HG03045 (cell line): ENCODE measurements around the gene HAPLN3.

ENCODE experiments used
- ATAC-seq: cut with Tn5 transposase; IDR thresholded peaks from one replicate; pipeline ENCODE4 v1.9.1; 2021; ENCODE audit warnings: mild to moderate bottlenecking, moderate library complexity; ENCODE audit not compliant: unreplicated experiment

HAPLN3 gene

DNA sequence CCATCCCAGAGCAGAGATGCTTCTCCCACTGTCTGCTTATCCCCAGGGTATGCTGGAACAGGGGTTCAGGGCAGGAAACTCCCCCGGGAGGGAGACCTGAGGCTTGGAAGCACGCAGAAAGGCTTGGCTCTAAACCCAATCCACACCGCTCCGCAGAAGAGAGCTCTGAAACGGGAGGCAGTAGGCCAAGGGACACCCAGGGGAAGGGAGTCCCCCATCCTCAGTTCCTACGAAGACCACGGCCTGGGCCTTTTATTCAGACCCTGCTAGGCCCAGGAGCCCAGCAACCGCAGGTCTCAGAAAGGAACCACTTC lies 1.8 kb upstream of the HAPLN3 start:
- no peak for ATAC-seq

DNA sequence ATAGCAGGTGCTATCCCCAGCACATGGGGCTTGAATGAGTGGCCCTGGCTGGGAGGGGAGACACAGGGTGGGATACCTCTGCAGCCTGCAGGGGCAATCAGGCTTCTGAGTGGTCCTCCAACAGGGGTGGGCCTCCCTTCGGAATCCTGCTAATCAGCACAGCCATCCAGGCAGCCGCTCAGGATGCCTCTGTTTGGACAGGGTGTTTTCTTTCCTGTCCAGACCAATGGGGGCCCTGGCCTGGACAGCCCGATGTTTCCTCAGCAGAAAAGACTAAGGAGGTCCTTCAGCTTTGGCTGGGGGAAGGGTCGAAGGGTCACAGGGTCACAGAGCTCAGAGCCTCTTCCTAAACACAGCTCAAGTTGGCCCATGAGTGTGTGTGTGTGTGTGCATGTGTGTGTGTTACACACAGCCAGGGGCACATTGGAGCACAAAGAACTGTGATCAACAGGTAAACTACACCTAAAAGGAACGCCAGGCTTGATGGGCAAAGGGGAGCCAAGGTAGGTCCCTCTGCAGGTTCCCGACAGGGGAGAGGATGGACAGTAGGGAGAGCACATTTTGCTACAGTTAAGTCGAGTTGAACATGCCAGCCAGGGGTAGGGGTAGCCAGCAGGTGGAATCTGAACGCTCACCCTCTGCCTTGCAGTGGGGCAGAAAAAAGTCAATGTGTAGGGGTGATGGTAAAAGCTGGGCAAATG lies 1.1 kb upstream of the HAPLN3 start:
- ATAC-seq = no peak

DNA sequence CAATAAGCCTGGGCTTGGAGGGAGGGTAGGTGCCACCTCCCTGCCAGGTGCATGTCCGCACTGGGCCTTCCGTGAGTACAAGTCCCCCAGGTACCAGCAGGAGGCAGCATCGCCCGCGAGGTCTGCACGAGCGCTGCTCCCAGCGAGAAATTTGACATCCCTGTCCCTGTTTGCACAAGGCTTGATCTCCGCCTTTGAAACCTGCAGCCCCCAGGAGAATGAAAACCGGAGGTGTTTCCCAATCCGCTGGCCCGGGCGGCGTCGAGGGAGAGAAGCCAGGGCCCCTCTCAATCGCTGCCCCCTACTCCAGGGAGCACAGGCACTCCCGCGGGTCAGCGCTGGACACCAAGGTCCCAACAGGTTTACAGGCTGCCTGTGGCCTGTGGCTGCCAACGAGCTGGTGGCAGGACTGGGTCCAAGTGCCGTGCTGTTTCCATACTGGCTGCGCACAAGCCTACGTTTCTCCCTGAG lies 961 bp downstream of the HAPLN3 start:
- ATAC-seq = peak; percentile 35

DNA sequence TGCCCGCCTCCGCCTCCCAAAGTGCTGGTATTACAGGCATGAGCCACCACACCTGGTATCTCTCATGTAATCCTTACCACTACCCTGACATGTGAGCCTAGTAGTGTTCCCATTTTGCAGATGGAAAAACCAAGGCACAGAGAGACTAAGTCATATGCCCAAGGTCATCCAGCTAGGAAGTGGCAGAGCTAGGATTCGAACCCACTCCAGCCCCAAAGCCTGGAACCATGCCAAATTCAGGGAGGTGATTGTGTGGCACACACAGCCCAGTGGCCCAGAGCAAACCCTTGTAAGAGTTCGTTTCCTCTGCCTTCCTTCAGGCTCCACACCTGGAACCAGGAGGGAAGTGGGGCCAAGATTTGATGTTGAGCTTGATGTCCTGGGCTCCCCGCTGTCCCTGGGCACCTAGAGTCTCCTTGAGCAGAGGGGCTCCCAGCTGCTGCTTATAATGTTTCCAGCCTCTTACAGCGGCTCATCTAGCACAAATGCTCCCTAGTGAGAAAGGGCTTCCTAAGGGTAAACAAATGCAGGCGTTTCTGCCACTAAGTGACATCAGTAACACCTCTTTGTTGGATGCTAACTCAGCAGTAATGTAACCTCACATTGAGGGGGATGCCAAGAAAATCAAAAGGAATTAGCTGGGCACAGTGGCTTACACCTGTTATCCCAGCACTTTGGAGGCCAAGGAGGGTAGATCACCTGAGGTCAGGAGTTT lies 3.6 kb downstream of the HAPLN3 start:
- no peak for ATAC-seq

DNA sequence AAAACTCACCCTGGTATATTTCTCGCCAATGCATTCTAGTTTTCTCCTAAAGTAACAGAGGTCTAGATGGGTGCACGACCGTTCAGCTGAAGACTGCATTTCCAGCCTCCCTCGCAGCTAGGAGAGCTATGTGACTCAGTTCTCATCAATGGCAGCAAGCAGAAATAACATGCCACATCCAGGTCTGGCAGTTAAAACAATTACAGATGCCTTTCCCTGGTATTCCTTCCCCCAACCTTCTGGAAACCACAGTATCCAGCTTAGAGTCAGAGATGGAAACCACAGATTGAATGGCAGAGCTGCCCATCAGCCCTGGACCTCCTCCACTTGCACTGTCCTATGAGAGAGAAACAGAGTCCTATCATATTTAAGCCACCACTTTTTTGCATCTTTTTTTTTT lies 4.8 kb downstream of the HAPLN3 start:
- no peak for ATAC-seq

DNA sequence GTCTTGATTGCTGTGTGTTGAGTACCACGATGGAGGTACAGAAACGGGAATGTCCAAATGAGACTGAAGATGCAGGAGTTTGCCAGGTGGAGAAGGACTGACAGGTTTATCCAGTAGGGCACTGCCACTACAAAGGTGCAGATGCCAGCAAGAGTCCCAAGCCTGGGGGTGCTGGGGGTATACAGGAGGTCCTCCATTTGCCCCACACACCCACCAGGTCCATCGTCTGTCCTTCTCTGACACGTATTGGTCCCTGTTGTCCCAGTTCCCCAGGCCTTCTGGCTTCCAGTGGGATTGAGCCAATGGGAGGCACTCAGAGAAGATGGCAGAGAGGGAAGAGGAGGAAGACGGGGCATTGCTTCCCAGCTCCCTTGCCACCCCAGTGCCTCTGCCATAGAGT lies 6.6 kb downstream of the HAPLN3 start:
- ATAC-seq = no peak

DNA sequence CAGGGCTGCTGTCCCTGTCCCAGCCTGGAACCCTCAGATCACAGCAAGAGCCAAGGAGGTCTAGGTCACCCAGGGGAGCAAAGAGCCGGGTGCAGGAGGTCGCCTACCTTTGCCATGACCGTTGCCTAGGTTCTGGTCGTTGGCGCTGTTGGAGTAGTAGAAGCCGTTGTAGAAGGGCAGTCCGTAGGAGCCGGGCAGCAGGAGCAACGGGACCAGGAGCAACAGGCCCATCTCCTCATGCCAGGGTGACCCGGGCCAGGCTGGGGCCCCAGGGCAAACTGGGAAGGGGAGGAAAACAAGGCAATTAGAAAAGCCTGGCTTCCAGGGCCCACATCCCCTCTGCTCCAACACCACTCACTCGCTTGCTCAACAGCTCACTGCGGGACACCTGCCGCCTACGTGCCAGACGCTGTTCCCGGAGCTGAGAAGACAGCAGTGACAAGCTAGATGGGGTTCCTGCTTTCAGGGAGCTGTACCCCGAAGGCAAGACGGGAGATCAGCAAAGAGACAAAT lies 8.2 kb downstream of the HAPLN3 start:
- no peak for ATAC-seq

DNA sequence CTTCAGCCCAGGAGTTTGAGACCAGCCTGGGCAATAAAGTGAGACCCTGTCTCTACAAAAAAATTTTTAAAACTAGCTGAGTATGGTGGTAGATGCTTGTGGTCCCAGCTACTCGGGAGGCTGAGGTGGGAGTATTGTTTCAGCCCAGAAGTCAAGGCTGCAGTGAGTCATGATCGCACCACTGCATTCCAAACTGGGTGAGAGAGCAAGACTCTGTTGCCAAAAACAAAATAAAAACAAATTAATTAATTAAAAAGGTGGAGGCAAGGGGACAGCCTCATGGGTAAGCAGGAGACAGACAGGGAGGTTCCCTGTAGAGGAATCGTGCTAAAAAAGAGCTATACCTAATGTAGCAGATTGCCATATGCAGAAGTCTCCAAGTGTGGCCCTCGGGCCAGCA lies 12.6 kb downstream of the HAPLN3 start:
- no peak for ATAC-seq

DNA sequence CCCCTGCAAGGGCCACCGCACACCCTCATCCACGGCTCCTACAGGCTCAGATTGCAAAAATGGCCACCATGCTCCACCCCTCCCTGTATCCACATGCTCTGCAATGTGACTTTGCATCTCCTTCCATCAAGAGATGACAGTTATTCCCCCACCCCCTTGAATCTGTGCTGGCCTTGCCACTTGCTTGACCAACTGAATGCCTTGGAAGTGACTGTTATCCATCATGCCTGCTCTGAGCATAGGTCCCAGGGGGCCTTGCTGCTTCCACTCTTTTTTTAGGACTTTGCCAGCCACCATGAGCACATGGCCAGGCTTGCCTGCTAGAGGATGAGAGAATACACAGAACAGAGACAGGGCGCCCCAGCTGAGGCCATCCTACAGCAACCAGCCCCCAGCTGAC lies 13.6 kb downstream of the HAPLN3 start:
- ATAC-seq = no peak

DNA sequence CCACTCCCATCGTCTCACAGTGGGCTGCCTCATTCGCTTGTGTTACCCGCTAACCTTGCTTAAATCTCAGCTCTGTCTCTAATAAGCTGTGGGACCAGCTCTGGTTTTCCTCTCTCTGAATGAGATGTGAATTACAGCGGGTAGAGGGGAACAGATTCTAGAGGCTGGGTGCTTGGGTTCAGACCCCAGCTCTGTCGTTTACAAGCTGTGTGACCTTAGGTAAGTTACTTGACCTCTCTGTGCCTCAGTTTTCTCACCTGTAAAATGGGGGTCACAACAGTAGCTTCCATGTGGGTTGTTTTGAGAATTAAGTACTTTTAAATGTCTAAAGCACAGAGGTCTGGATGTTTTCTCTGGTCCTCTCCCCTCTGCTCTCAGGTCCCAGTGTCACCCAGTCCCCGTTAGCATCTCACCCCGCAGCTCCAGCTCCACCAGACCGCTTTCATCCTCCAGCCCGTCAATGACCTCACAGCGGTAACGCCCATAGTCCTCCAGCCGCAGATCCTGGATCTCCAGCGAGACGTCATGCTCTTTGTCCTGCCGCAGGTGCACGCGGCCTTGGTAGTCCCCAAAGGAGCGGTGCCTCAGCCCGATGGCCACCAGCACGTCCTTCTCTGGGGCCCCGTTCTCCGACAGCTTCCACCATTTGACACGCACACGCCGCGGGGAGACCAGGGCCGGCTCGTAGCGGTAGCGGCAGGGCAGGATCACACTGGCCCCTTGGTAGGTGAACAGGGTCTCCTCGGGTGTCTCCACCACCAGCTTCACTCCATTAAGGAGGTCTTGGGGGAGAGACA lies 14.2 kb downstream of the HAPLN3 start:
- ATAC-seq = no peak

DNA sequence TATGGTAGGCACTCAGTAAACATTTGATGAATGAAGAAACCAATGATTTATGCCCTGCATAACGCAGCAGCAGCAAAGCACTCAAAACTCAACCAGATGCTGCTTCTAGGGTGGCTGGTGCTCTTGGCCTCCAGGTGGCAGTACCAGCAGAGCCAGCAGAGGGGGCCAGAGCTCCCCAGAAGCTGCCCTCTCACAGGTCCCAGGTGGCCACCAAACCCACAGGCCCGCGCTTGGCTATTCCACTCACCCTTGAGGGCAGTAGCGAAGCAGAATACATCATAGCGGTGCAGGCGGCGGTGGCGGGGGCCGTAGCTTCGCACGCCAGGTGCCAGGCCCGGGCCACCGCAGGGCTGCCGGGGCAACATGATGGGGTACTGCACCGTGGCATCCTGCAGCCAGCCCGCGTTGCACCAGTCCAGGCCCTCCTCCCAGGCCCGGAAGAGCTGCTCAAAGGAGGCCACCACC lies 16.6 kb downstream of the HAPLN3 start:
- ATAC-seq = no peak

DNA sequence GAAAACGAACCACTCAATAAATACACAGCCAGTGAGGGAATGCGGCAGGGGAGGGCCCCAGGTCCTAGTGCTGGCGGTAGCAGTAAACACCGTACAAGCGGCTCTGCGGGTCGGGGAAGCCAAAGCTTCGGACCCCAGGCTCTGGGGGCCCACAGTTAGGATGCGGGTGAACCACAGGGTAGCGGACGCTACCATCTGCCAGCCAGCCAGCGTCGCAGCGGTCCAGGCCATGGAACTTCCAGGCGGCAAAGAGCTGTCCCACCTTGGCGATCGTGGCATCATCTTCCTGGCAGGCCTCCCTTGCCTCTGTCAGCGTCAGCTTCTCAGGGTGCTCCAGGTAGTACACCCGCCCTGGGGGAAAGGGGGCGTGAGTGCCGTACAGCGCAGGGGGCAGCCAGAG lies 17.4 kb downstream of the HAPLN3 start:
- ATAC-seq = no peak

DNA sequence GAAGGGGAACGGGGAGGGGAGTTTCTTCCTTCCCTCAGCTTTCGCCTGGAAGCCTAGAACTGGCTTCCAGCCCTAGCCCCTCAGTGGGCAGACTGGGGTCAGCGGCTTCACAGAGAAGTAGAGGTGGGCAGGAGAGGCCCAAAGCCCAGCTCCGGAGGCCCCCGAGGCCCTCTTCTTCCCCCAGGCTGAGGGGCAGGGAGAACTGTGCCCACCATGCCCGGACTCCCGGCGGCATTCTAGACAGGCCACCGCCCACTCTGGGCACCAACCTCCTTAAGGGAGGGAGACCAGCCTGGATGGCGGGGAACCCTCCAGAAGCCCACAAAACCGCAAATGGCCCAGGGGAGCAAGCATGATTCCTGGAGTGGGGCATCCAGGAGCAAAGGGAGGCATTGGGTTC lies 17.9 kb downstream of the HAPLN3 start:
- ATAC-seq = no peak

DNA sequence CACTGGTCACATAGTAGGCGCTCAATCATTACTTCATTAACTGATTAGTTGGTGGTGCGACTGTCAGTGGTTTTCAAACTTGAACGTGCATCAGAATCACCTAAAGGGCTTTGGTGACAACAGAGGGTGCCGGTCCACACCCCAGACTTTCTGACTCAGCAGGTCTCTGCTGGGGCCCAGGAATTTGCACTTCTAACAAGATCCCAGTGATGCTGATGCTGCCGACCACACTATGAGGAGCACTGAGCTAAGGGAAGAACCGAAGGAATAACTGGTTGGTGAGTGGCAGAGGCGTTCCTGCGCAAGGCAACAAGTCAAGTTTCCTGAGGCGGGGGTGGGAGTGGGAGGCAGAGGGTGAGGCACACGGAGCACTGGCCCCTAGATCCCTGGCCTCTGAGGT lies 18.8 kb downstream of the HAPLN3 start:
- no peak for ATAC-seq

DNA sequence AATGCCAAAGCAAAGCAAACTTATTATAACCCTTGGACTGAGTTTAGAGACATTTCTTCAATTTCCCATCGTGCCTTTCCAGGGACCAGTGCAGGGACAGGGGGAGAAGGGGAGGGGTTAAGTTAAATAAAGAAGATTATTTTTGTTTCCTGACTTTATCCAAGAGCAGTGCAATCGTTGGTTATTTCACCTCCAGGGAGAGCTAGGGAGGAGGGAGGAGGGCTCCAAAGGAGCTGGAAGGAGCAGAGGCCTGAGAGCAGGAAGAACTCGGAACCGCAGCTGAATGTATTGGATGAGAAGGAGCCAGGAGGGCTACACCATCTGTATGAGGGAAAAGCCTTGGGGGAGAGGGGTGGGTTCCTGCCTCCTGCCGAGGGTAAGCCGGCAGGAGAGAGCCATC lies 20.7 kb downstream of the HAPLN3 start:
- no peak for ATAC-seq

DNA sequence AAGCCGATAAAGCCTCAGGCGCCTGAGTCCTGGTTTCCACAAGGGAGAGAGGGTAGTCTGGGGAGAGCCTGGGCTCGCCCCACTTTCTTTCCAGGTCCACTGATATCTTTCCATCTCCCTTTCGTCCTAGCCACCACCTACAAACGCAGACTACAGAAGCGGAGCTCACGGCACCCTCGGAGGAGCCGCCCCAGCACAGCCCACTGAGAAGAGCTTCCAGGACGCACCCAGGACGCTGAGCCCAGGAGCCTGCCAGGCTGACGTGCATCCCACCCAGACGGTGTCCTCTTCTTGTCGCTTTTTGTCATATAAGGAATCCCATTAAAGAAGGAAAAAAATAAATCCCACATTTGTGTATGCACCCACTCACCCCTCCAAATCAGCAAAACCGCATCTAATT lies 21.1 kb downstream of the HAPLN3 start:
- no peak for ATAC-seq

DNA sequence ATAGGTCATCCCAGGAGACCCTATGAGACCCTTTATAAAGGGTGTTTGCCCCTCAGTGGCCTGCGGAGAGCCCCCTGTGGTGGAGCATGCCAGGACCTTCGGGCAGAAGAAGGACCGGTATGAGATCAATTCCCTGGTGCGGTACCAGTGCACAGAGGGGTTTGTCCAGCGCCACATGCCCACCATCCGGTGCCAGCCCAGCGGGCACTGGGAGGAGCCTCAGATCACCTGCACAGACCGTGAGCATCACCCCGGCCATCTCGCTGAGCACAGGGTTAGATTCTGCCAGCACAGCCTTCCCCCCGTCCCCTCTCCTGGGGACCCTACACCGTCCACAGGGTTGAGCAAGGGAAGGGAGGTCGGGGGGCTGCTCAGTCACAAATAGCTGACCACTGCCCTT lies 21.6 kb downstream of the HAPLN3 start:
- no peak for ATAC-seq

DNA sequence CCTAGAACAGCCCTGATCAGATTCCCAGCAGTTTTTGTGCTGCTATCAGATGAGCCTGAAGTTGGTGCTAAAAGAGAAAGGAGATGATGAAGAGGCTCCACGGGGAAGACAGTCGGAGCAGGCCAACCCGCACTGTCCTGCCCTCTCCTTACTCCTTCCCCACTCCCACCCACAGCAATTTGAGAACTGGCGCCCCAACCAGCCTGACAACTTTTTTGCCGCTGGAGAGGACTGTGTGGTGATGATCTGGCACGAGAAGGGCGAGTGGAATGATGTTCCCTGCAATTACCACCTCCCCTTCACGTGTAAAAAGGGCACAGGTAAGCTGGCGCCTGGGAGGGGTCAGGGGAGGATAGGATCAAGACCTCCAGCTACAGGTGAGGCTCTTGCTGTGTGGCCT lies 22.6 kb downstream of the HAPLN3 start:
- no peak for ATAC-seq

DNA sequence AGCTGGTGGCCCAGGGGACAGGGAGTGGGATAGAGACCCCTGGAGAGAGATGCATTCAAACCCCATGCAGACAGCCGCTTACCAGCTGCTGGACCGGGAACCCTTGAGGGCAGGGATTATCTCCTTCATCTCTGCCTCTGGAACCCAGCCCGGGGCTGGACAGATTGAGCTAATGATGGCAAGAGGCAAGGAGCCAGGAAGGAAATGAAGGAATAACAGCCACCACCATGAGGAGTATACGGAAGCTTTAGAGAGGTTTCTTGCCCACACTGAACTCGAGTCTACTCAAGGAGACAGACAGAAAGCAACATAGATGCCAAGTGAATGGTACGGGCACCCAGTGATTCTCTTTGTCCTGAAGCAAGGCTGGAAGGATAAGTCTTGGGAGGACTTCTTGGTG lies 23.2 kb downstream of the HAPLN3 start:
- no peak for ATAC-seq

DNA sequence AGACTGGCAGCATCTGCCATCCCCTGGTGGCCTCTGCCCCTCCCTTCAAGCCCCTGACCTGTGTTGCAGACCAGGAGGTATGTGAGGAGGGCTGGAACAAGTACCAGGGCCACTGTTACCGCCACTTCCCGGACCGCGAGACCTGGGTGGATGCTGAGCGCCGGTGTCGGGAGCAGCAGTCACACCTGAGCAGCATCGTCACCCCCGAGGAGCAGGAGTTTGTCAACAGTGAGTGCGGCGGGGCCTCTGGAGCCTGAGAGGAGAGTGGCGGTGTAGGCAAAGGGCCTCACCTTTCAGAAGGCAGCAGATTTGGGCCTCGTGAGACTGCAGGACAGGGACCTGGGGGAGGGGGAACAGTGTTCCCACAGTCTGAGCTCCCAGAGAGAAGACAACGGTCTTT lies 24.0 kb downstream of the HAPLN3 start:
- no peak for ATAC-seq

DNA sequence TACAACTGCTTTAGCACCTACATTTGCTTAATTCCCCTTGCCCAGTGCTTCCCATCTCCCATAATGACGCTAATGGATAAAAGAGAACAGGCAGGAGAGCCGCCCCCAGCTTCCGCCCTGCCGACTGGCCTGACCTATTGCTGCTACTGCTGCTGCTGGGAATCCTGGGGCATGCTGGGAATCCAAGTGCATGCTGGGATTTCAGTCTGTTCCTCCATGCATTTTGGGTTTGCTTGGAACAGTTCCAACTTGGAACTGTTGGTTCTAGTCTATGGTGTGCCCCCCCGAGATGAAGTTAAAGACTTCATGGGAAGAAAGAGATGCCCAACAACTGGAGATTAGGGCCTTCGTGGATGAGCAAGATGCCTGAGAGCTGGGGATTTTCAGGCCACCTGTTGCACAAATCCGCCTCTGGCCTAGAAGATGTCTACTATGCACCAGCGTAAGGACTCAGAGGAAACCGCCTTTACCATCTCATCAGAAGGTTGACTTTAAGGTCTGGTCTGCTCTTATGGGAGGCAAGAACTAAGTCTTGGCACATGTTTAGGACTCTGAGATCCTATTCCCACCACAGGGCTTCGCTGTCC lies 29.0 kb downstream of the HAPLN3 start:
- ATAC-seq = no peak
